Thyroid gland (tissue), 4 donors: Measurements from ENCODE around the gene ARHGEF11. TPM values are rescaled to one million over a fixed set of nuclear protein-coding genes. Genes with fewer than 3 reads are reported as not detected.

Experiments used
- DNase-seq, 2 donors: peaks; one replicate each; pipeline ENCODE4 v3.0.0-alpha.2; 2019
- H3K27ac ChIP-seq, 3 donors: fragments of 200-600 bp; sonication (generic); 1 replicate in 2 of 3; 2 replicates in 1 of 3; pipeline ENCODE4 v1.5.1; 2016 to 2019; ENCODE audit warnings: mild to moderate bottlenecking in 1 of 3, moderate library complexity in 1 of 3
- H3K27me3 ChIP-seq: fragments of 200-600 bp; sonication (generic); one replicate; pipeline ENCODE4 v1.5.1; 2019
- H3K36me3 ChIP-seq, 2 donors: fragments of 200-600 bp; sonication (generic); one replicate each; pipeline ENCODE4 v1.5.1; 2016 to 2019
- H3K4me1 ChIP-seq, 2 donors: fragments of 200-600 bp; sonication (generic); one replicate each; pipeline ENCODE4 v1.5.1; 2017 to 2019
- H3K4me3 ChIP-seq, 3 donors: fragments of 200-600 bp; sonication (generic); replicated peaks in 1 of 3; 1 replicate in 2 of 3; 2 replicates in 1 of 3; pipeline ENCODE4 v1.5.1; 2016; ENCODE audit warnings: mild to moderate bottlenecking in 1 of 3
- H3K9me3 ChIP-seq: fragments of 200-600 bp; sonication (generic); one replicate; pipeline ENCODE4 v1.5.1; 2017
- POLR2A ChIP-seq, 2 donors: fragments of 450-650 bp; IDR thresholded peaks; one replicate each; pipeline ENCODE4 v1.6.1; 2017; ENCODE audit warnings: antibody characterized with exemption in 2 of 2, mild to moderate bottlenecking in 2 of 2, moderate library complexity in 1 of 2
- WGBS, 2 donors: methylation state at CpG; one replicate each; pipeline ENCODE4 v1.1.5; 2017; 5-methylcytosine and 5-hydroxymethylcytosine counted together
- intact Hi-C: fragments of 100-400 bp; cut with DNase I; formaldehyde crosslinking; loops from one replicate; pipeline ENCODE4 v1.15.1; 2023
- total RNA-seq, 4 donors: library from RNA; depleted of rRNA; stranded (reverse); fragments of >200 nt; gene quantifications; one replicate each; pipeline ENCODE4 v1.2.3, GENCODE V29; 2016
- TF ChIP-seq, protein P1 (sequence below), 6 experiments: fragments of 200-600 bp in 3 of 6; fragments of 450-650 bp in 3 of 6; sonication (generic) in 3 of 6; IDR thresholded peaks; one replicate each; pipeline ENCODE4 v1.5.1; 2016 to 2019; ENCODE audit warnings: antibody characterized with exemption in 6 of 6, mild to moderate bottlenecking in 2 of 6, inconsistent platforms in 1 of 6, moderate library complexity in 1 of 6

ARHGEF11 gene
- total RNA-seq, 4 donors from 2014 or later = 31.2 to 56.2 (median 47.4) TPM

DNA sequence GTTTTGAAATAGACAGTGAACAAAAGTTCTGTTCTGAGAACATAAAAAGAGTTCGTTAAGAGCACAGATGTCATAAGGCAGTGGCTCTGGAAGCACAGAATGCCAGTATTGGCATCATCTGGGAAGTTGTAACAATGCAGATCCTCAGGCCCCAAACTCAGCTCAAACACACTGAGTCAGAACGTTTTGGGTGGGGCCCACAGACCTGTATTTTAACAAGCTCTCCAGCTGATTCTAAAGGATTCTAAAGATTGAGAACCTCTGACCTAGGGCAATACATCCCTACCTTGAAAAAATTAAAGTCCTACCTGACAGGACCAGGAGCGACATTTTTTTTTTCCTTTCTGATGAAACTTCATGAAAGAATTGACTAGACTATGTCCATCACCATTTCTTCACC lies 13.2 kb downstream of the ARHGEF11 start:
- no peak for TF ChIP-seq POLR2A (IDR thresholded peaks at IDR 0.05)
- TF ChIP-seq, protein P1, sequence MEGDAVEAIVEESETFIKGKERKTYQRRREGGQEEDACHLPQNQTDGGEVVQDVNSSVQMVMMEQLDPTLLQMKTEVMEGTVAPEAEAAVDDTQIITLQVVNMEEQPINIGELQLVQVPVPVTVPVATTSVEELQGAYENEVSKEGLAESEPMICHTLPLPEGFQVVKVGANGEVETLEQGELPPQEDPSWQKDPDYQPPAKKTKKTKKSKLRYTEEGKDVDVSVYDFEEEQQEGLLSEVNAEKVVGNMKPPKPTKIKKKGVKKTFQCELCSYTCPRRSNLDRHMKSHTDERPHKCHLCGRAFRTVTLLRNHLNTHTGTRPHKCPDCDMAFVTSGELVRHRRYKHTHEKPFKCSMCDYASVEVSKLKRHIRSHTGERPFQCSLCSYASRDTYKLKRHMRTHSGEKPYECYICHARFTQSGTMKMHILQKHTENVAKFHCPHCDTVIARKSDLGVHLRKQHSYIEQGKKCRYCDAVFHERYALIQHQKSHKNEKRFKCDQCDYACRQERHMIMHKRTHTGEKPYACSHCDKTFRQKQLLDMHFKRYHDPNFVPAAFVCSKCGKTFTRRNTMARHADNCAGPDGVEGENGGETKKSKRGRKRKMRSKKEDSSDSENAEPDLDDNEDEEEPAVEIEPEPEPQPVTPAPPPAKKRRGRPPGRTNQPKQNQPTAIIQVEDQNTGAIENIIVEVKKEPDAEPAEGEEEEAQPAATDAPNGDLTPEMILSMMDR (IDR thresholded peaks at IDR 0.05) = no peak
- H3K4me3 ChIP-seq = no peak overlapping the region
- no peaks in the 10 kb centered on the region for H3K9me3 ChIP-seq
- no peaks in the 10 kb centered on the region for H3K36me3 ChIP-seq
- intact Hi-C loops = no loop called here
- no peaks in the 10 kb centered on the region for H3K27me3 ChIP-seq
- no peak for DNase-seq
- WGBS, 2 donors = 66 to 77% methylated on average over 3 of the region's 3 CpGs
- H3K4me1 ChIP-seq = peaks cover 6 to 8% of the 10 kb centered on the region in 2 donors
- no peak overlapping the region for H3K27ac ChIP-seq

DNA sequence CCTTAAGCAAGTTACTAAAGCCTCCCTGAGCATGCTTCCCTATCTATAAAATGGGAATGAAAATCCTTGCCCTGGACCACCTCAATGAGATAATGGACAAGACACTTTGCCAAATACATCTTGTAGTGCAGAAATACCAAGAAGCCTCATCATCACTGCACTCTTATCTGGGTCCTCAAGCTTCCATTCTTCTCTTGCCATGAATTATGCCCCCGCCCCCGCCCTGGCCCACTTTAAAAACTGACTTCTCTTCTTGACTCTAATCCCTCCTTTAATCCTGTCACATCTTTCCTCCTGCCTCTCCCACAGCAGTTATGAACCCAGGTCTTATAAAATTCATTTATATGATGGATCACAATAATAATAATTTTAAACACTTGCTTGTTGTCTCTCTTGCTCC lies 14.8 kb downstream of the ARHGEF11 start:
- no peak for TF ChIP-seq POLR2A (IDR thresholded peaks at IDR 0.05)
- 94 to 98% methylated on average over 2 of the region's 2 CpGs for WGBS, 2 donors

DNA sequence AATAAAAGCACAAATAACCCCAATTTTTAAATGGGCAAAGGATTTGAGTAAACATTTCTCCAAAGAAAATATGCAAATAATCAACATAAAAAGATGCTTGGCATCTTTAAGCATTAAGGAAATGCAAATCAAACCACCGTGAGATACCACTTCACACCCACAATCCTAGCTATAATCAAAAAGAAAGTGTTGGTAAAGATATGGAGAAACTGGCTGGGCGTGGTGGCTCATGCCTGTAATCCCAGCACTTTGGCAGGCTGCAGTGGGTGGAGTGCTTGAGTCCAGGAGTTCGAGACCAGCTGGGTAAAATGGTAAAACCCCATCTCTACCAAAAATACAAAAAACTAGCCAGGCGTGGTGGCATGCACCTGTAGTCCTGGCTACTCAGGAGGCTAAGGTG lies 16.9 kb downstream of the ARHGEF11 start:
- Histone ChIP-seq H3K36me3 (no peaks in the 10 kb centered on the region), H3K4me1 (peaks cover 5 to 8% of the 10 kb centered on the region in 2 donors), H3K27ac (no peak overlapping the region), H3K27me3 (no peaks in the 10 kb centered on the region), H3K4me3 (no peak overlapping the region), H3K9me3 (no peaks in the 10 kb centered on the region)
- intact Hi-C loops = no loop called here
- WGBS, 2 donors = 90 to 93% methylated on average over 4 of the region's 4 CpGs
- no peak for TF ChIP-seq POLR2A (IDR thresholded peaks at IDR 0.05)
- TF ChIP-seq, protein P1 (IDR thresholded peaks at IDR 0.05) = no peak
- DNase-seq = no peak

More for the DNA sequence above, 14.8 kb downstream of the ARHGEF11 start:
- Histone ChIP-seq H3K4me1 (peaks cover 8 to 12% of the 10 kb centered on the region in 2 donors), H3K27me3 (no peaks in the 10 kb centered on the region), H3K27ac (no peak overlapping the region), H3K9me3 (no peaks in the 10 kb centered on the region), H3K36me3 (no peaks in the 10 kb centered on the region), H3K4me3 (no peak overlapping the region)
- intact Hi-C loops = no loop called here
- no peak for DNase-seq

DNA sequence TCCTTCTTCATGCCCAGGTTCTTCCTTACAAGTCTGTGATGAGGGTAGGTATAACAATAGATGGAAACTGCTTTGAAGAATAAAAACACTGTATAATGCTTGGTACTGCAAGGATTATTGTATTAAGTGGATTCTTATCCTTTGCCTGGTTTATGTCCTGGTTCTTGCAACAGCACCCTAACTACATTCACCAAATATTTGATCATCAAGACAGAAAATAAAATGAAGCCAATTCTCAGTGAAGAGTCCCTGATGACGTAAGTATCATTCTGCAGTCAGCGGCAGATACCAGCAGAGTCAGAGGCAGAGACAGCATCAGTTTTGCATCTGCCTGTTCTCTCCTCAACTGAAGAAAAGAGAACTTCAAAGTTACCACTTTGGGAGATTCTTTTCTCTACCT lies 19.7 kb downstream of the ARHGEF11 start:
- no peaks in the 10 kb centered on the region for H3K9me3 ChIP-seq
- no peaks in the 10 kb centered on the region for H3K36me3 ChIP-seq
- no peaks in the 10 kb centered on the region for H3K27me3 ChIP-seq
- no peak overlapping the region for H3K4me3 ChIP-seq
- TF ChIP-seq, protein P1 (IDR thresholded peaks at IDR 0.05) = no peak
- no peak for TF ChIP-seq POLR2A (IDR thresholded peaks at IDR 0.05)
- 83 to 88% methylated on average over 2 of the region's 2 CpGs for WGBS, 2 donors
- intact Hi-C loops = no loop called here
- H3K4me1 ChIP-seq = peaks cover 0 to 5% of the 10 kb centered on the region in 2 donors
- DNase-seq = no peak
- no peak overlapping the region for H3K27ac ChIP-seq

DNA sequence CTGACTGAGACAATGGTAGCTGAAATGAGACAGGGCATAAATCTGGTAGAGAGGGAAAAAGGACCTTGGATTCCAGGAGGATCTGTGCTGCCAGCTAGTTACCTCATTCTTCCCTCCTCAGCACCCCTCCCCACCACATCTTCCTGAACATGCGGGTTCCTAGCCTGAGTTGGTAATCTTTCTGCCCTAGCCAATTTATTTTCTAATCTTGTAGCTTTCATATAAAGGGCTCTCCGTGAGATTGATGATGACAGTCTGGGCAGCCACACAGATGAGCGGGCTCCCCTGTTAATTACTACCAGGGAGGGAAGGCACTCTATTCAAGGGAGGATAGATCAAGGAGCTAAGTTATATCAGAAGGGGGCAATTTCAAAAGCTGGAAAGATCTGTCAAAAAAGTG lies 20.2 kb downstream of the ARHGEF11 start:
- H3K36me3 ChIP-seq = no peaks in the 10 kb centered on the region
- intact Hi-C loops = no loop called here
- TF ChIP-seq POLR2A (IDR thresholded peaks at IDR 0.05) = no peak
- TF ChIP-seq, protein P1 (IDR thresholded peaks at IDR 0.05) = no peak
- H3K27me3 ChIP-seq = no peaks in the 10 kb centered on the region
- peaks cover 0 to 5% of the 10 kb centered on the region in 2 donors for H3K4me1 ChIP-seq
- no peak overlapping the region for H3K27ac ChIP-seq
- H3K4me3 ChIP-seq = no peak overlapping the region
- no peak for DNase-seq
- WGBS, 2 donors = 75 to 92% methylated on average over 3 of the region's 3 CpGs
- H3K9me3 ChIP-seq = no peaks in the 10 kb centered on the region

DNA sequence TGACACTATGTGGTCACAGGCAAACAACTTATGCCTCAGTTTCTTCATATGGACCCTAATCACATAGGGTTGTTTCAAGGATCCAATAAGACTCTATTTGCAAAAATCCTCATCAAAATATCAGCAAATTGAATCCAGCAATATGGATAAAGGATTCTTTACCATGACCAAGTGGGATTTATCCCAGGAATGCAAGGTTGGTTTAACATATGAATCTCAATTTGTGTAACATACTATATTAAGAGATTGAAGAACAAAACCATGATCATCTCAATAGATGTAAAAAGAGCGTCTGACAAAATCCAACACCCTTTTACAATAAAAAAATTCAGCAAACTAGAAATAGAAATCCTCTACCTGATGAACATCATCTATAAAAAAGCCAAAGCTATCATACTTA lies 23.9 kb downstream of the ARHGEF11 start:
- Histone ChIP-seq H3K27me3 (no peaks in the 10 kb centered on the region), H3K36me3 (no peaks in the 10 kb centered on the region), H3K4me3 (no peak overlapping the region), H3K27ac (no peak overlapping the region), H3K4me1 (peaks cover 0 to 5% of the 10 kb centered on the region in 2 donors), H3K9me3 (no peaks in the 10 kb centered on the region)
- intact Hi-C loops = no loop called here
- DNase-seq = no peak
- 94 to 98% methylated on average over 1 of the region's 1 CpG for WGBS, 2 donors
- TF ChIP-seq, protein P1 (IDR thresholded peaks at IDR 0.05) = no peak
- TF ChIP-seq POLR2A (IDR thresholded peaks at IDR 0.05) = no peak
